ENCODE measurements around the gene RAPGEF5.

GRCh38 chr7:22087861-22088260 lies 269.1 kb downstream of the RAPGEF5 start:
- TF ChIP-seq CTCF (IDR thresholded peaks at IDR 0.05) (no peak), POLR2AphosphoS5 (IDR thresholded peaks at IDR 0.05) (no peak)
